GM23248 (cell line): ENCODE measurements around the gene C15orf61. TPM values are rescaled to one million over a fixed set of nuclear protein-coding genes. Genes with fewer than 3 reads are reported as not detected.

Experiments used
- DNase-seq: peaks from one replicate; pipeline ENCODE4 v3.0.0-alpha.2; 2015
- H2AFZ ChIP-seq: fragments of 200-600 bp; sonication (generic); 2 replicates; pipeline ENCODE4 v1.6.1; 2016; ENCODE audit warnings: antibody characterized with exemption
- H3F3A ChIP-seq: fragments of 200-600 bp; sonication (generic); 2 replicates; pipeline ENCODE4 v1.6.1; 2016; ENCODE audit warnings: mild to moderate bottlenecking, antibody characterized with exemption, mixed run types; ENCODE audit not compliant: insufficient read depth
- H3K27ac ChIP-seq: fragments of 200-600 bp; sonication (generic); 2 replicates; pipeline ENCODE4 v1.5.1; 2016; ENCODE audit warnings: mild to moderate bottlenecking
- H3K27me3 ChIP-seq: fragments of 200-600 bp; sonication (generic); replicated peaks from 2 replicates; pipeline ENCODE4 v1.6.1; 2016; ENCODE audit warnings: mild to moderate bottlenecking; ENCODE audit not compliant: insufficient read depth
- H3K36me3 ChIP-seq: fragments of 200-600 bp; sonication (generic); 2 replicates; pipeline ENCODE4 v1.6.1; 2016; ENCODE audit warnings: low read depth, mild to moderate bottlenecking
- H3K4me1 ChIP-seq: fragments of 200-600 bp; sonication (generic); 2 replicates; pipeline ENCODE4 v1.6.1; 2016; ENCODE audit warnings: mild to moderate bottlenecking; ENCODE audit not compliant: insufficient read depth
- H3K4me2 ChIP-seq: fragments of 200-600 bp; sonication (generic); one replicate; pipeline ENCODE4 v1.6.1; 2016; ENCODE audit warnings: mild to moderate bottlenecking; ENCODE audit not compliant: unreplicated experiment
- H3K4me3 ChIP-seq: fragments of 200-600 bp; sonication (generic); 2 replicates; pipeline ENCODE4 v1.5.1; 2016; ENCODE audit warnings: mild to moderate bottlenecking
- H3K79me2 ChIP-seq: fragments of 200-600 bp; sonication (generic); 2 replicates; pipeline ENCODE4 v1.6.1; 2016; ENCODE audit warnings: mild to moderate bottlenecking; ENCODE audit not compliant: insufficient read depth
- H3K9ac ChIP-seq: fragments of 200-600 bp; sonication (generic); 2 replicates; pipeline ENCODE4 v1.6.1; 2016; ENCODE audit warnings: mild to moderate bottlenecking
- H3K9me2 ChIP-seq: fragments of 200-600 bp; sonication (generic); 2 replicates; pipeline ENCODE4 v1.6.1; 2016; ENCODE audit warnings: mixed run types, mild to moderate bottlenecking, moderate library complexity; ENCODE audit not compliant: insufficient read depth
- H3K9me3 ChIP-seq: fragments of 200-600 bp; sonication (generic); one replicate; pipeline ENCODE4 v1.6.1; 2017; ENCODE audit warnings: low read depth
- H4K20me1 ChIP-seq: fragments of 200-600 bp; sonication (generic); 2 replicates; pipeline ENCODE4 v1.6.0; 2016; ENCODE audit not compliant: insufficient read depth
- EZH2 ChIP-seq: fragments of 200-600 bp; sonication (generic); IDR thresholded peaks from 2 replicates; pipeline ENCODE4 v1.6.1; 2018; ENCODE audit warnings: antibody characterized with exemption, mild to moderate bottlenecking; ENCODE audit not compliant: insufficient read depth, poor library complexity, severe bottlenecking
- EZH2phosphoT487 ChIP-seq: fragments of 200-600 bp; sonication (generic); IDR thresholded peaks from 2 replicates; pipeline ENCODE4 v1.6.1; 2018; ENCODE audit warnings: antibody characterized with exemption, moderate library complexity, mild to moderate bottlenecking, low read depth; ENCODE audit not compliant: insufficient read depth
- WGBS, 2 experiments: methylation state at CpG; one replicate each; pipeline ENCODE4 v1.1.6; 2015 to 2017; ENCODE audit warnings: low lambda C conversion rate in 2 of 2, low coverage in 1 of 2; ENCODE audit errors: missing lambda C conversion rate in 2 of 2; 5-methylcytosine and 5-hydroxymethylcytosine counted together
- in situ Hi-C: fragments of 300-500 bp; cut with MboI; formaldehyde crosslinking; loops from 2 replicates; pipeline ENCODE4 v1.15.0; 2020
- polyA plus RNA-seq: library from polyadenylated mRNA; unstranded; fragments of >200 nt; fragmentation: Nextera tagmentation; extraction: Ambion mirVana; gene quantifications from 2 replicates; pipeline ENCODE4 v1.2.1, GENCODE V29; 2016
- total RNA-seq: library from RNA; depleted of rRNA; stranded (reverse); fragments of >200 nt; shearing (Covaris generic); gene quantifications from 2 replicates; pipeline ENCODE4 v1.2.3, GENCODE V29; 2014

The C15orf61 gene
- total and polyA plus RNA-seq, 2 experiments from 2014 or later: 3.7 to 10.5 TPM

DNA sequence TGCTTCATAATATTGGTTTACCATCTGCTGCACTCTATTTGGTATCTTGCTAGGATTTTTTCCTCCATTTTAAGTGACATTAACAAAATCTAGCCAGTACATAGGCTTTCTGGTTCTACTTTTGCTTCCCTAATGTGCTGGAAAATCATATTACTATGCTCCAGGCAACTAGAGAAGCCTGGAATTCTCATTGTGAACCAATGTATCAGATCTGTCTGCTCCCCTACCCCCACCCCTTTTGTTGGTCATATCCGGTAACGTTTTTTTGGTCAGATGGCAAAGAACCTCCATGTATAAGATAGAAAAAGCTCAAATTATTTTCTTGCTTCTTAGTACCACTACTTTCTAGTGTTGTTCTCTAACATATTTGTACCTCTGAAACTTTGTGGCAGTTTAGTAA lies 38.6 kb downstream of the C15orf61 start:
- Histone ChIP-seq H4K20me1 (no peaks in the 10 kb centered on the region), H3K36me3 (peaks cover 16% of the 10 kb centered on the region), H3K9me3 (no peaks in the 10 kb centered on the region), H3K4me3 (no peak overlapping the region), H3K27me3 (no peaks in the 10 kb centered on the region), H3K9me2 (no peaks in the 10 kb centered on the region), H3F3A (no peaks in the 10 kb centered on the region), H3K79me2 (peaks cover 7% of the 10 kb centered on the region; the same call in 1 of the 2 replicates), H3K4me2 (no peak overlapping the region), H2AFZ (no peak overlapping the region), H3K9ac (no peak overlapping the region), H3K4me1 (no peaks in the 10 kb centered on the region), H3K27ac (no peak overlapping the region)
- no peak for TF ChIP-seq EZH2
- no peak for TF ChIP-seq EZH2phosphoT487
- DNase-seq: no peak
- in situ Hi-C loops: no loop called here
- WGBS, 2 experiments: 98 to 99% methylated on average over 2 of the region's 2 CpGs

GRCh38 chr15:67560320-67560719 lies 39.4 kb downstream of the C15orf61 start:
- H3K9me3 ChIP-seq: no peaks in the 10 kb centered on the region
- WGBS, 2 experiments: 87 to 89% methylated on average over 1 of the region's 1 CpG
- H3K4me3 ChIP-seq: no peak overlapping the region
- H3K27me3 ChIP-seq: no peaks in the 10 kb centered on the region
- no peak overlapping the region for H3K27ac ChIP-seq
- TF ChIP-seq EZH2 (no peak), EZH2phosphoT487 (no peak)
- no peak overlapping the region for H2AFZ ChIP-seq
- no peak for DNase-seq
- H4K20me1 ChIP-seq: no peaks in the 10 kb centered on the region
- H3K9ac ChIP-seq: no peak overlapping the region
- no peaks in the 10 kb centered on the region for H3F3A ChIP-seq
- in situ Hi-C loops: no loop called here
- H3K4me1 ChIP-seq: no peaks in the 10 kb centered on the region
- peaks cover 16% of the 10 kb centered on the region for H3K36me3 ChIP-seq
- peaks cover 7% of the 10 kb centered on the region; the same call in 1 of the 2 replicates for H3K79me2 ChIP-seq
- H3K4me2 ChIP-seq: no peak overlapping the region
- no peaks in the 10 kb centered on the region for H3K9me2 ChIP-seq

- 88 to 94% methylated on average over 5 of the region's 5 CpGs for WGBS, 2 experiments
These were observed 42.2 kb downstream of the C15orf61 start for GRCh38 chr15:67563092-67563491.

DNA sequence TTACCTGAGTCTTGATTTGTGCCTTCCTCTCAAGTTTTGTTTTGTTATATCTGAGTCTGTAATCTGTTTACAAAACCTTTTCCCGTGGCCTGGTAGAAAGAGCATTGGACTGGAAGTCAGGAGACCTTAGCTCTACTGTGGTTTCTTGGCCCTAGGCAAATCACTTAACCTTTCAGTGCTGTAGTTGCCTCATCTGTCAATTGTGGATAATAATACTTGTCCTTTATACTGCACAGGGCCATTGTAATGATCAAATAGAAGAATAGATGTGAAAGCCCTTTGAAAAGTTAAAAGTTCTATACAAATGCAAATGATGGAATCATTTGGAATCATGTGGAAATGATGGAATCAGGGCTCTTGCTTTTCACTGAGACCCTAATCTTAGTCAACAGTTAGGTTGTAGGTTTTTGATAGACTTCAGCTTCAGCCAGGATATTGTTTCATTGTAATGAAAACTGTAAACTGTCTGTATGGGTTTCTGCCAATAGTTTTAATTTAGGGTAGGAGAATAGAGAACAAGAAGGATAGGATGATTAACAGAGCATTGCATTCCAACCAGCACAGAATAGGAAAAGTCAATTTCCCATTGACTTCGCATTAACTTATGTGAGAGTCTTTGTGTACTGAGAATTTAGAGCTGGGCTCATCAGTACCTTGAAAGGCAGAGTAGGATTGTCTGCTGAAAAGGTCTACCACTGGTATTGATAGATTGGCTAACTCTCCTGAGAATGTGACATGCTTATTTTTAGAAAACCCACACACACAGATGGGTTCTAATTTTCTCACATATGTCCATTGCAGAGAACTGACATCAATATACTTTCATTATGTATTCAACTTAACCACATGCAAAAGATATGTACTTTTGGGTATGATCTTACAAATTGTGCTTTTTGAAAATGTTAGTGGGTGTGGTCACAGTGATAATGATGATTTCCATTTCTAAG lies 43.4 kb downstream of the C15orf61 start:
- DNase-seq: no peak
- no peaks in the 10 kb centered on the region for H3K27me3 ChIP-seq
- H3F3A ChIP-seq: no peaks in the 10 kb centered on the region
- no peaks in the 10 kb centered on the region for H3K4me1 ChIP-seq
- WGBS, 2 experiments: 73 to 78% methylated on average over 2 of the region's 2 CpGs
- H3K27ac ChIP-seq: no peak overlapping the region
- no peak overlapping the region for H2AFZ ChIP-seq
- peaks cover 7% of the 10 kb centered on the region; the same call in 1 of the 2 replicates for H3K36me3 ChIP-seq
- in situ Hi-C loops: no loop called here
- H3K4me3 ChIP-seq: no peak overlapping the region
- H3K79me2 ChIP-seq: no peaks in the 10 kb centered on the region
- H3K9ac ChIP-seq: no peak overlapping the region
- no peak overlapping the region for H3K4me2 ChIP-seq
- TF ChIP-seq EZH2: no peak
- TF ChIP-seq EZH2phosphoT487: no peak
- H4K20me1 ChIP-seq: no peaks in the 10 kb centered on the region
- no peaks in the 10 kb centered on the region for H3K9me3 ChIP-seq
- no peaks in the 10 kb centered on the region for H3K9me2 ChIP-seq

More at GRCh38 chr15:67563092-67563491, 42.2 kb downstream of the C15orf61 start:
- H4K20me1 ChIP-seq: no peaks in the 10 kb centered on the region
- no peak overlapping the region for H3K4me2 ChIP-seq
- H3K79me2 ChIP-seq: no peaks in the 10 kb centered on the region
- H3K4me3 ChIP-seq: no peak overlapping the region
- peaks cover 11% of the 10 kb centered on the region for H3K36me3 ChIP-seq
- H2AFZ ChIP-seq: no peak overlapping the region
- H3K27me3 ChIP-seq: no peaks in the 10 kb centered on the region
- H3K27ac ChIP-seq: no peak overlapping the region
- H3F3A ChIP-seq: no peaks in the 10 kb centered on the region
- in situ Hi-C loops: no loop called here
- no peaks in the 10 kb centered on the region for H3K9me2 ChIP-seq
- H3K4me1 ChIP-seq: no peaks in the 10 kb centered on the region
- no peak for DNase-seq
- H3K9ac ChIP-seq: no peak overlapping the region
- H3K9me3 ChIP-seq: no peaks in the 10 kb centered on the region
- TF ChIP-seq EZH2: no peak
- TF ChIP-seq EZH2phosphoT487: no peak
